Skeletal muscle tissue (tissue), 4 donors: ENCODE results near the gene PIGV. TPM values are rescaled to one million over a fixed set of nuclear protein-coding genes. Genes with fewer than 3 reads are reported as not detected.
"Not testable (repeated sequence)": the region's sequence is repeated elsewhere in the genome, so short reads cannot be mapped to it uniquely, and the experiment has no call there.

ENCODE experiments used
- H3K27ac ChIP-seq: one replicate; pipeline ENCODE4 v1.7.0; 2013; ENCODE audit warnings: mild to moderate bottlenecking, low read depth, low read length, inconsistent platforms
- H3K27me3 ChIP-seq, 3 donors: one replicate each; pipeline ENCODE4 v1.7.0; 2013; ENCODE audit warnings: low read length in 3 of 3; ENCODE audit not compliant: control insufficient read depth in 3 of 3, insufficient read depth in 3 of 3
- H3K36me3 ChIP-seq, 3 donors: one replicate each; pipeline ENCODE4 v1.7.0; 2013; ENCODE audit warnings: low read length in 3 of 3; ENCODE audit not compliant: control insufficient read depth in 3 of 3, insufficient read depth in 3 of 3
- H3K4me1 ChIP-seq, 3 donors: one replicate each; pipeline ENCODE4 v1.7.0; 2013; ENCODE audit warnings: low read length in 3 of 3, mild to moderate bottlenecking in 3 of 3; ENCODE audit not compliant: control insufficient read depth in 3 of 3, insufficient read depth in 3 of 3
- H3K4me3 ChIP-seq, 3 donors: one replicate each; pipeline ENCODE4 v1.7.0; 2013; ENCODE audit warnings: low read length in 3 of 3
- H3K9ac ChIP-seq, 3 donors: one replicate each; pipeline ENCODE4 v1.7.0; 2013; ENCODE audit warnings: low read length in 3 of 3, mild to moderate bottlenecking in 3 of 3, moderate library complexity in 2 of 3, low read depth in 1 of 3
- H3K9me3 ChIP-seq, 3 donors: one replicate each; pipeline ENCODE4 v1.7.0; 2013; ENCODE audit warnings: low read length in 3 of 3; ENCODE audit not compliant: control insufficient read depth in 3 of 3
- total RNA-seq: library from RNA; depleted of rRNA; stranded (reverse); fragments of >200 nt; gene quantifications from one replicate; pipeline ENCODE4 v1.2.3, GENCODE V29; 2014
- donor health status: Osteomylitis.

The PIGV gene
- total RNA-seq, 1 donor from 2014 or later = 5.2 TPM

GRCh38 chr1:26790551-26790953 is 2.8 kb downstream of the PIGV start:
- Histone ChIP-seq H3K9me3 (no peaks in the 10 kb centered on the region), H3K9ac (peak overlapping the region in 1 of 3 donors; percentile 11), H3K4me3 (no peak overlapping the region), H3K36me3 (peaks cover 13 to 28% (median 19%) of the 10 kb centered on the region in 3 donors), H3K27ac (no peak overlapping the region), H3K4me1 (peaks cover 33 to 58% (median 46%) of the 10 kb centered on the region in 3 donors), H3K27me3 (no peaks in the 10 kb centered on the region)

GRCh38 chr1:26791148-26791547 is 3.4 kb downstream of the PIGV start:
- Histone ChIP-seq H3K27ac (no peak overlapping the region), H3K4me3 (no peak overlapping the region), H3K9me3 (no peaks in the 10 kb centered on the region), H3K9ac (no peak overlapping the region), H3K4me1 (peaks cover 27 to 53% (median 41%) of the 10 kb centered on the region in 3 donors), H3K36me3 (peaks cover 13 to 28% (median 19%) of the 10 kb centered on the region in 3 donors), H3K27me3 (no peaks in the 10 kb centered on the region)

GRCh38 chr1:26791626-26792025 is 3.9 kb downstream of the PIGV start:
- Histone ChIP-seq H3K9me3 (no peaks in the 10 kb centered on the region), H3K36me3 (peaks cover 13 to 28% (median 19%) of the 10 kb centered on the region in 3 donors), H3K9ac (no peak overlapping the region), H3K4me3 (no peak overlapping the region), H3K4me1 (peaks cover 22 to 48% (median 36%) of the 10 kb centered on the region in 3 donors), H3K27me3 (no peaks in the 10 kb centered on the region), H3K27ac (no peak overlapping the region)

- H3K4me3 ChIP-seq = no peak overlapping the region
- H3K27ac ChIP-seq = no peak overlapping the region
- H3K36me3 ChIP-seq = peaks cover 13 to 28% (median 22%) of the 10 kb centered on the region in 3 donors
- no peak overlapping the region for H3K9ac ChIP-seq
- no peaks in the 10 kb centered on the region for H3K9me3 ChIP-seq
- no peaks in the 10 kb centered on the region for H3K27me3 ChIP-seq
- H3K4me1 ChIP-seq = peaks cover 16 to 40% (median 32%) of the 10 kb centered on the region in 3 donors
Measured at GRCh38 chr1:26792924-26793323, 5.2 kb downstream of the PIGV start.

- Histone ChIP-seq H3K4me1 (peaks cover 15 to 34% (median 29%) of the 10 kb centered on the region in 3 donors), H3K9me3 (no peaks in the 10 kb centered on the region), H3K27me3 (no peaks in the 10 kb centered on the region), H3K9ac (peak overlapping the region in 1 of 3 donors; percentile 34), H3K27ac (no peak overlapping the region), H3K36me3 (peaks cover 13 to 28% (median 22%) of the 10 kb centered on the region in 3 donors), H3K4me3 (no peak overlapping the region)
Measured at GRCh38 chr1:26794391-26794790, 6.6 kb downstream of the PIGV start.

GRCh38 chr1:26797627-26798026 is 9.9 kb downstream of the PIGV start:
- peak overlapping the region; percentile 55 for H3K27ac ChIP-seq
- H3K4me1 ChIP-seq = peaks cover 21 to 37% (median 31%) of the 10 kb centered on the region in 3 donors
- no peak overlapping the region for H3K9ac ChIP-seq
- H3K27me3 ChIP-seq = no peaks in the 10 kb centered on the region
- H3K4me3 ChIP-seq = no peak overlapping the region
- no peaks in the 10 kb centered on the region for H3K9me3 ChIP-seq
- peaks cover 13 to 19% (median 17%) of the 10 kb centered on the region in 3 donors for H3K36me3 ChIP-seq

GRCh38 chr1:26799479-26800142 is 11.9 kb downstream of the PIGV start:
- peak overlapping the region; percentile 28 to 65 (median 54) for H3K4me3 ChIP-seq
- H3K9me3 ChIP-seq = no peaks in the 10 kb centered on the region
- peak overlapping the region; percentile 41 to 73 (median 45) for H3K9ac ChIP-seq
- H3K27ac ChIP-seq = peak overlapping the region; percentile 87
- H3K27me3 ChIP-seq = no peaks in the 10 kb centered on the region
- H3K36me3 ChIP-seq = peaks cover 6 to 8% (median 7%) of the 10 kb centered on the region in 3 donors
- H3K4me1 ChIP-seq = peaks cover 19 to 28% (median 24%) of the 10 kb centered on the region in 3 donors

- H3K27ac ChIP-seq, H3K27me3 ChIP-seq, H3K9me3 ChIP-seq, H3K4me3 ChIP-seq, H3K36me3 ChIP-seq, H3K9ac ChIP-seq: not testable (repeated sequence)
- H3K4me1 ChIP-seq = peaks cover 17 to 25% (median 17%) of the 10 kb centered on the region in 3 donors
Measured at GRCh38 chr1:26803932-26804331, 16.2 kb downstream of the PIGV start.

GRCh38 chr1:26810105-26810504 is 22.4 kb downstream of the PIGV start:
- H3K9me3 ChIP-seq, H3K27me3 ChIP-seq, H3K36me3 ChIP-seq, H3K4me3 ChIP-seq, H3K9ac ChIP-seq, H3K4me1 ChIP-seq, H3K27ac ChIP-seq: not testable (repeated sequence)

- no peak overlapping the region for H3K27ac ChIP-seq
- peaks cover 0 to 2% (median 0%) of the 10 kb centered on the region in 3 donors for H3K4me1 ChIP-seq
- no peaks in the 10 kb centered on the region for H3K27me3 ChIP-seq
- no peaks in the 10 kb centered on the region for H3K36me3 ChIP-seq
- no peak overlapping the region for H3K4me3 ChIP-seq
- H3K9ac ChIP-seq = no peak overlapping the region
- no peaks in the 10 kb centered on the region for H3K9me3 ChIP-seq
Measured at GRCh38 chr1:26811057-26811456, 23.3 kb downstream of the PIGV start.
